Kidney (tissue), 14 donors: ENCODE data around the gene SYNC. TPM values are rescaled to one million over a fixed set of nuclear protein-coding genes. Genes with fewer than 3 reads are reported as not detected.

Experiments used
- DNase-seq, 5 donors: peaks; one replicate each; pipeline ENCODE4 v3.0.0-alpha.2; 2013 to 2020
- FAIRE-seq: peaks from 2 replicates; lab custom pipeline; 2012; peaks lifted over from hg19 to GRCh38; lab: Jason Lieb, UNC
- H3K27ac ChIP-seq, 2 donors: one replicate each; pipeline ENCODE4 v1.7.0; 2013; ENCODE audit warnings: low read depth in 2 of 2, low read length in 2 of 2, inconsistent platforms in 1 of 2
- H3K27me3 ChIP-seq: one replicate; pipeline ENCODE4 v1.7.1; 2013; ENCODE audit warnings: low read length, inconsistent platforms; ENCODE audit not compliant: control insufficient read depth, insufficient read depth
- H3K36me3 ChIP-seq, 3 donors: one replicate each; pipeline versions ENCODE4 v1.7.0 to v1.7.1; 2013; ENCODE audit warnings: low read length in 3 of 3, control low read depth in 1 of 3, inconsistent platforms in 1 of 3; ENCODE audit not compliant: insufficient read depth in 3 of 3, control insufficient read depth in 2 of 3
- H3K4me1 ChIP-seq, 3 donors: one replicate each; pipeline versions ENCODE4 v1.7.0 to v1.7.1; 2013; ENCODE audit warnings: low read length in 3 of 3, inconsistent platforms in 1 of 3, low read depth in 1 of 3; ENCODE audit not compliant: control insufficient read depth in 2 of 3, insufficient read depth in 2 of 3
- H3K4me3 ChIP-seq, 3 donors: one replicate each; pipeline versions ENCODE4 v1.7.0 to v1.8.1; 2013; ENCODE audit warnings: low read length in 3 of 3, control low read depth in 1 of 3, inconsistent platforms in 1 of 3
- H3K9ac ChIP-seq, 3 donors: one replicate each; pipeline versions ENCODE4 v1.7.0 to v1.7.1; 2013; ENCODE audit warnings: low read length in 3 of 3, control low read depth in 1 of 3, inconsistent platforms in 1 of 3
- H3K9me3 ChIP-seq, 3 donors: one replicate each; pipeline versions ENCODE4 v1.7.0 to v1.7.1; 2013; ENCODE audit warnings: low read length in 3 of 3, control low read depth in 1 of 3, inconsistent platforms in 1 of 3; ENCODE audit not compliant: control insufficient read depth in 2 of 3, insufficient read depth in 1 of 3
- CTCF ChIP-seq: IDR thresholded peaks from 3 replicates; pipeline ENCODE4 v1.5.1; 2012; ENCODE audit warnings: mild to moderate bottlenecking, moderate library complexity, borderline replicate concordance; ENCODE audit not compliant: insufficient read depth; ENCODE audit errors: extremely low read depth
- intact Hi-C: fragments of 100-400 bp; cut with DNase I; formaldehyde crosslinking; loops from one replicate; pipeline ENCODE4 v1.11.1; 2022
- polyA plus RNA-seq: library from polyadenylated mRNA; stranded (reverse); fragments of 350-450 nt; fragmentation: Illumina TruSeq; extraction: RNeasy Lipid Tissue Mini Kit (QIAGEN cat#74804); gene quantifications from one replicate; pipeline ENCODE4 v1.2.3, GENCODE V29; 2014; ENCODE audit warnings: low read depth, low replicate concordance; ENCODE audit not compliant: insufficient read depth
- total RNA-seq: library from RNA; stranded (reverse); fragmentation: NEBNext Ultra II Directional; extraction: Animal tissue kit (Norgen Biotek cat#: 25700); gene quantifications from one replicate; pipeline ENCODE4 v1.2.1, GENCODE V29; 2021
- donor health status: control.
- donor health status: control.
- donor health status: control.
- donor health status: control.
- donor health status: control.
- donor health status: DM: yes; HTN: yes; CAD: no.
- donor health status: Normal renal cell carcinoma (clear cell type).

SYNC gene
- total and polyA plus RNA-seq, 2 donors from 2014 or later, result 1.4 to 5.5 TPM

- no peak for DNase-seq
- Histone ChIP-seq H3K9ac (no peak overlapping the region), H3K9me3 (no peaks in the 10 kb centered on the region)
Observed at GRCh38 chr1:32685498-32685897, 17.1 kb downstream of the SYNC start.

DNA sequence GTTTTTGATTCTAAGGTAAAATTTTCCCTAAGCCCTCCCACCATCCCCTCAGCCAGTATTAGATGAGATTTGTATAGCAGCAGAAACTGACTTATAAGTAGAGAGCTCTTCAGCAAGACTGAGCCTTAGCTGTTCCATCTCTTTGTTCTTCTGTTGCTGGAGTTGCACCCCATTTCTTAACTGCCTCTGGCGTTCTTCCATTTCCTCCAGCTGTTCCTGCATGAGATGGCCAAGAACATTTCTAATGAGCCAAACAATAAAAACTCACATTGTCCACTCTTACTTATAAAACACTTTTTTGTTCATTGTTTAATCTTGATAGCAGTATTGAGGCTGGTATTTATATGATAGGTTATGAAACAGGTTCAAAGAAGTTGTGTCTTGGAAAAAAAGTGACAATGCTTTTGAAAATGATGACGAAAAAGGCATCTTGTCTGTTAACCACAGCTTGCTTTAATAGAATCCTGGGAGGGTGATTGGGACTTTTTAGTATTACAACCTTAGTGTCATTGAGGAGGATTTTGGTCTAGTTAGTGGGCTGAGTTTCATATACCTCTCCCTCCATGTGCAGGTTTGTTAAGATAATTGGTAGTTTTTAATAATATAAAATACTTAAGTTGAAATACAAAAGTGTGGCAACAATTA lies 18.3 kb downstream of the SYNC start:
- FAIRE-seq, result no peak

More at GRCh38 chr1:32685498-32685897, 17.1 kb downstream of the SYNC start:
- TF ChIP-seq CTCF, result no peak
- peaks cover 12 to 31% (median 16%) of the 10 kb centered on the region in 3 donors for H3K36me3 ChIP-seq
- H3K4me1 ChIP-seq, result peaks cover 0 to 7% (median 0%) of the 10 kb centered on the region in 3 donors
- intact Hi-C loops, result no loop called here
- H3K27me3 ChIP-seq, result no peaks in the 10 kb centered on the region
- no peak overlapping the region for H3K4me3 ChIP-seq
- no peak overlapping the region for H3K27ac ChIP-seq
- no peak for FAIRE-seq

GRCh38 chr1:32683397-32683796 lies 19.2 kb downstream of the SYNC start:
- no peak for FAIRE-seq

More for the DNA sequence above, 18.3 kb downstream of the SYNC start:
- H3K36me3 ChIP-seq, result peaks cover 12 to 35% (median 16%) of the 10 kb centered on the region in 3 donors
- H3K27me3 ChIP-seq, result no peaks in the 10 kb centered on the region
- intact Hi-C loops, result no loop called here
- no peak overlapping the region for H3K4me3 ChIP-seq
- no peak for TF ChIP-seq CTCF
- H3K4me1 ChIP-seq, result peaks cover 0 to 7% (median 0%) of the 10 kb centered on the region in 3 donors
- DNase-seq, result peak in 3 of 5 donors; percentile 22 to 82 (median 24)
- H3K9me3 ChIP-seq, result no peaks in the 10 kb centered on the region
- H3K27ac ChIP-seq, result no peak overlapping the region
- H3K9ac ChIP-seq, result no peak overlapping the region

More at GRCh38 chr1:32683397-32683796, 19.2 kb downstream of the SYNC start:
- no peak overlapping the region for H3K9ac ChIP-seq
- H3K36me3 ChIP-seq, result peaks cover 12 to 36% (median 16%) of the 10 kb centered on the region in 3 donors
- H3K9me3 ChIP-seq, result no peaks in the 10 kb centered on the region
- no peak for TF ChIP-seq CTCF
- no peaks in the 10 kb centered on the region for H3K27me3 ChIP-seq
- peaks cover 0 to 7% (median 0%) of the 10 kb centered on the region in 3 donors for H3K4me1 ChIP-seq
- no peak overlapping the region for H3K27ac ChIP-seq
- H3K4me3 ChIP-seq, result no peak overlapping the region
- intact Hi-C loops, result no loop called here
- no peak for DNase-seq
